Left colon (tissue), 2 donors: ENCODE data around the gene DEPDC4. TPM values are rescaled to one million over a fixed set of nuclear protein-coding genes. Genes with fewer than 3 reads are reported as not detected.

Experiments used
- total RNA-seq, 2 donors: library from RNA; stranded (reverse); fragmentation: NEBNext Ultra II Directional; extraction: Animal tissue kit (Norgen Biotek cat#: 25700); gene quantifications; one replicate each; pipeline ENCODE4 v1.2.1, GENCODE V29; 2021
- donor health status: DM: no; HTN: no; CAD: no.
- donor health status: DM: yes; HTN: yes; CAD: no.

The DEPDC4 gene
- total RNA-seq, 2 donors from 2014 or later = 1.7 to 3.0 TPM

Other genes starting within 250 kb of the DEPDC4 start
- gene BLTP3B, start 124.2 kb downstream of the DEPDC4 start, total RNA-seq = 10 to 100 TPM; 24.1 to 24.7 TPM
- 10 to 100 TPM; 20.4 to 24.7 TPM for gene ACTR6, start 66.3 kb downstream of the DEPDC4 start, total RNA-seq
- gene SCYL2, start 98 bp upstream of the DEPDC4 start, total RNA-seq = 10 to 100 TPM; 65.7 to 66.0 TPM
- 10 to 100 TPM in 1 of 2 donors, 1 to 10 TPM in 1; 2.3 to 15.2 TPM for gene SLC17A8, start 90.0 kb upstream of the DEPDC4 start, total RNA-seq
- gene NR1H4, start 206.8 kb upstream of the DEPDC4 start, total RNA-seq = 10 to 100 TPM; 20.3 to 30.5 TPM